GM19240 (cell line): Measurements from ENCODE around the gene BCAR3.
"Not testable (repeated sequence)": the region's sequence is repeated elsewhere in the genome, so short reads cannot be mapped to it uniquely, and the experiment has no call there.

ENCODE experiments used
- DNase-seq: peaks from one replicate; pipeline ENCODE4 v3.0.0; 2011; ENCODE audit warnings: low spot score; ENCODE audit not compliant: insufficient read length

BCAR3 gene

DNA sequence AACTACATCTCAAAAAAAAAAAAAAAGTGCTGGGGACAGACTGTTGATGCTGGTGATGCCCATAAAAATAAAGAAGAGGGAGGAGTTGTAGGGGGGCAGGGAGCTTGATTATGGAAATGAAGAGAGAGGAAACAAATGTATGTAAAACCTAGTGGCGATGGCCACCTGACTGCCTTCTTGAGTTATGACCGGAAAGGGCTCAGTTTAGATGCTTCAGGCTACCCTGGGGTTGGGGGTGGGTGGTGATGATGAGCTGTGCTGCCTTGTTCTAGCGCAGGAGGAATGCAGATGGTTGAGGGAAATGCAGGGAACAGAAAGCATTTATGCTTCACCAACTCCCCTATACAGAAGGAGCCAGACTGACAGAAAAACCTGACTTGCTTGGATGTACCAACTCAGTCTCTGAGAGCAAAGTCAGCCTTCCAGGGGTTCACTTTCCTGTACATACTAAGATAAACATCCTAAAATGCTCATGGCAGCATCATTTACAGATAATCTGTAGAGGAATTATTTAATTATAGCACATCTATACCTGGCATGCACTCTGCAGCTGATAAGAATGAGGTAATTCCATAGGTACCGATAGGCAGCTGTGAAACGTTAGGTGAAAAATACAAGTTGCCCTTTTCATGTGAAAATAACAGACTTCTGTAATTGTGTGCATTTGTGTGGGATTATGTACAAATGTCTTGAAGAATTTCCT lies 8.0 kb upstream of the BCAR3 start:
- no peak for DNase-seq

DNA sequence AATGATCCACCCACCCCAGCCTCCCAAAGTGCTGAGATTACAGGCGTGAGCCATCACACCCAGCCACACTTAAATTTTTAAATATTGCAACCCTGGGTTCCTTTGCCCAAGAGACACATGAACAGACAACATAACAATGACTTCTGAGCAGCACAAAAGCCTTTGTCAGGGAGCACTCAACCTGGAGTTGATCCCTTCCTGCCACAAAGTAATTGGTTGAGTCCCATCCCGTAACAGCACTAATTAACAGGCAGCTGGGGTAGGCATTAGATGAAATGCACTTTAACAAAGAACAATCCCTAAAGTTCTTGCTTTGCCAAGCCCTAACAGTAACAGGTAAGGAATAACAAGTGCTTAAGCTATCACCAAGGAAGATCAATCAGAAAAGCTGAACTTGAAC lies 5.9 kb upstream of the BCAR3 start:
- DNase-seq, result no peak

- no peak for DNase-seq
Measured at GRCh38 chr1:93686504-93687250, 5.0 kb upstream of the BCAR3 start.

GRCh38 chr1:93685918-93686317 lies 4.3 kb upstream of the BCAR3 start:
- DNase-seq, result no peak

DNA sequence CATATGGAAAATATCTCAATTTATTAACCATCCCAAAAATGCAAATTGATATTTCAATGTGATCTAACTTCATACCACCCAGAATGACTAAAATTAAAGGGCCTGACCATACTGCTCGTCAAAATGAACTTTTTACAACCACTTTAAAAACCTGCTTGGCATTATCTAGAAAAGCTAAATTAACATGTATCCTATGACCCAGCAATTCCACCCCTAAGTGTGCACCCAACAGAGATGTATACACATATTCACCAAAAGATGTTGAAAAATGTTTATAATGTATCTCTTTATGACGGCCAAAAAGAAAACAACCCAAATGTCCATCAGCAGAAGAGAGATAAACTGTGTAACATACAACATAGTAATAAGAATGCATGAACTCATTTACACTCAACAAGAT lies 1.6 kb upstream of the BCAR3 start:
- no peak for DNase-seq

GRCh38 chr1:93681989-93682412 lies 364 bp upstream of the BCAR3 start:
- DNase-seq, result no peak

DNA sequence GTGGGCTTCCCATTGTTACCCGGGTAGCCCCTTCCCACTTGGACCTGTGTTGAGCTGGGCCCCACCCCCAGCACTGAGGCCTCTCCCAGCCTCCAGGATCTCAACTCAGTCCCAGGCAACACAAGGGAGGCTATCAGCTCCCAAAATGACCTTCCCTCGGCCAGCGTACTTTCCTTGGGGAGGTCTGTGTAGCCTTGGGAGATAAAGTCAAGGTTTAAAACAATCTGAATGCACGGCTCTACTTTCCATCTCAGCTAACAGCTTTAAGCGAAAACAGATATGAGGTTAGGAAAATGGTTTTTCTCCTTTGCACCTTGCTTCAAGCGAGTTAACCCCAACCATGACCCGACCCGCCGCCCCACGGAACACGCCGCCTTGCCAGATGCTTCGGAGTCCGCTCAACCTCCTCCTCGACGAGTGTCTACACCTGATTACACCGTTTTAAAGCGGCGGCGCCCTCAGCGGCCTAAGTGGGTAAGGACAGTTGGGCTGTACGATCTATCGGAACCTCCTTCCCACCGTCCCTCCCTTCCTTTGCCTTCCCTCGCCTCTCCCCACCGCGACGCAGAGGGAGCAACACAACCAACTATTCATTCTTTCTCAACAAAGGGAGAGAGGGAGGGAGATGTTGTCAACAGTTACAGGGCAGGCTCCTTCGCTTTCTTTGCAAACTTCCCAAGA lies 1.1 kb downstream of the BCAR3 start:
- peak; percentile 81 for DNase-seq

GRCh38 chr1:93680076-93680419 lies 1.6 kb downstream of the BCAR3 start:
- no peak for DNase-seq

DNA sequence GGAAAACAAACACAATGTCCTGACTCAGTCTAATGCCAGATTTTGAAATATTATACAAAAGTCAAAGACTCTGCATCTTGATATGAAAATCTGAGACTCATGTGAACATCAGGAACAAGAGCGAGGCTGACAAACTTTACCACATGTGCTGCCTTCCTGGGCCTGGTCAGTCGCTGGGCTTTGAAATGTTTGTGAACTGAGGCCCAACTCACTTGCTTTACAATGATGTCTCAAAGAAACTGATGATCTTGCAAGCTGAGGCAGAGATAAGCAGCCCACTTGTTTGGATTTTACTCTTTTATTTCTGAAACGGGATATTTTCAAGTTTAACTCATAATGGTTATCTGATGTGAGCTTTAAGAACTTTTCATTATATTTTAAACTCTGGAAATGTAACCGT lies 2.1 kb downstream of the BCAR3 start:
- DNase-seq, result no peak

- no peak for DNase-seq
Measured at GRCh38 chr1:93678946-93679480, 2.6 kb downstream of the BCAR3 start.

GRCh38 chr1:93678491-93678890 lies 3.1 kb downstream of the BCAR3 start:
- DNase-seq, result no peak

GRCh38 chr1:93677729-93678128 lies 3.9 kb downstream of the BCAR3 start:
- DNase-seq, result no peak

DNA sequence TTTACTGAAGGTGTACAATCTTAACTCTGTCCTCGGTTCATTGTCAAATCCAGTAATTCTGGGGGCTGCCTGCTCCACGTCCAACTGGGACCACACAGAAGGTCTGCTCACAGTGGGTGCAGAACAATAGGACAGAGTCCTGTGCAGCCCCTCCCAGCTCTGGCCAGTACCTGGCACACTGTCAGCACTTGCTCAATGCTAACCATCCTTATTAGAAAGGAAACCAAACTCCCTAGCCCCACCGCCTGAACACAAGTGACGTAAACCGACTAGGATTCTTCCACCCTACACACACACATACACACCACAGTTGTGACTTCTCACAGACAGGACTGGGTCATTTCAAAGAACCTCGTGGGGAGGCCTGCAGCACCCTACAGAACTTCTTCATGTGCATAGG lies 5.2 kb downstream of the BCAR3 start:
- DNase-seq, result no peak

- no peak for DNase-seq
Measured at GRCh38 chr1:93675931-93676330, 5.7 kb downstream of the BCAR3 start.

DNA sequence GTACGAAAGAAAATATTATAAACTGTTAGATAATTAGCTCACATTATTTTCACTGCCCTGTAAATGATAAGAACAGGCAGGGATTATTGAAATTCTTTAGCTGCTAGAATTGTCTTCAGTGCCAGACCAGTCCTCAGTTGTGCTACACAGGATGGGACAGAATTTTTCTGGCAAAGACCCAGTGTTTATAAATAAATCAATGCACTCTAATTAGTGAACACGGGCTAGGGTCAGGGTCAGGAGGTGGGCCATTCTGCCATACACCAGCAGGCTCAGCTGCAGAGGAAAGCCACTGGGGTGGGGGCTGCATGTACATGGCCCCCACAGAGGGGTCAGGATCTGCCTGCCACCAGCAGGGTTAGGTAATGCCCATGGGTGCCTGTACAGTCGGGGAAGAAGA lies 6.4 kb downstream of the BCAR3 start:
- no peak for DNase-seq

DNA sequence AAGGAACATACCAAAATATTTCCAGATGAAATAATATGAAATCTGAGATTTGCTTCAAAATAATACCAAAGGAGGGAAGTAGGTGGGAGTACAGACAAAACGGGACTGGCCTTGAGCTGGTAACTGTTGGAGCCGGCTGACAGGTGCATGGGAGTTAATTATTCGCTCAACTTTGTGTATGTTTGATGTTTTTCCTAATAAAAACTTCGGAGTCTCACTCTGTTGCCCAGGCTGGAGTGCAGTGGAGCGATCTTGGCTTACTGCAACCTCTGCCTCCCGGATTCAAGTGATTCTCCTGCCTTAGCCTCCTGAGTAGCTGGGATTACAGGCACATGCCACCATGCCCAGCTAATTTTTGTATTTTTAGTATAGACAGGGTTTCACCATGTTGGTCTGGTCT lies 7.6 kb downstream of the BCAR3 start:
- DNase-seq, result not testable (repeated sequence)

DNA sequence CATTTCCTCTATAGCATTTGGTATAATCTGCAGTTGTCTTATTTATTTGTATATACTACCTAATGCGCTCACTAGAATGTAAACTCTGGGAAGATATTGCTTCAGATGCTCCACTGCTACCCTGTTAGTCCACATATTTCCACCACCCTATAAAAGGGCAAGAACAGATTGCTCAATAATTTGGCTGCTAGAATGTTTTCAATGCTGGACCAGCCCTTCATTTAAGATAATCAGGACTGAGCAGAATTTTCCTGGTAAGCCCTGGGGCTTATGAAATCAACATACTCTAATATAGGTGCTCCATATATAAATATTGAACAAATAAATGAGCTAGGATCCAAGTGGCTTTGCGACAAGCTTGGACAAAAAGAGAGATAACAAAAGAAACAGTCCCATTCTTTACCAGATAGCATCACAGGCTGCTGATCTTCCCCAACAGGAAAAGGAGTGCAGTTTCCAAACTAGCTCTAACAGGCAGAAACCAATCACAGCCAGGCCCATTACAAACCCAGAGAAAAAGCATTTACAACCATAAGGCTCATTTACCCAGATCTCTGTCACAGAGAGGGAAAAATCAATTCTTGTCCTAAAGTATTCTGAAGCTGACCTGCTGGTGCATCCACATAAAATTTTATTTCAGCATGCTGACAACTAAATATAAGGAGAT lies 8.3 kb downstream of the BCAR3 start:
- no peak for DNase-seq

GRCh38 chr1:93672477-93673162 lies 9.0 kb downstream of the BCAR3 start:
- no peak for DNase-seq

GRCh38 chr1:93672069-93672468 lies 9.6 kb downstream of the BCAR3 start:
- DNase-seq, result no peak

DNA sequence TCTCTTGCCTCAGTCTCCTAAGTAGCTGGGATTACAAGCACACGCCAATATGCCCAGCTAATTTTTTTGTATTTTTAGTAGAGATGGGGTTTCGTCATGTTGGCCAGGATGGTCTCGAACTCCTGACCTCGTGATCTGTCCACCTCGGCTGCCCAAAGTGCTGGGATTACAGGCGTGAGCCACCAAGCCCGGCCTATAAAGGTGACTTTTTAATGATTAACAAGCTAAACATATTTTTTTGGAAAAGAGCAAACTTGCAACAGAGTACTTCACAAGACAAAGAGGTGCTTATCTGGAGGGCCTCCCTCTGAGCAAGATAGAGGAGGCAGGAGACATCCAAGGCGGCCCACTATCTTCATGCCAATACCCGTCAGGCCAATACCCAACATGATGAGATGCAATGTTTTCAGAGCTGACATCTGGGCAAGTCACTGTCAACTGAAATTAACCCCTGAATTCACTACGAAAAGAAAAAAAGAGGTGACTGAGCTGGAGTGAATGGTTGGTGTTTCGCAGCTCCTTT lies 10.5 kb downstream of the BCAR3 start:
- DNase-seq, result no peak

DNA sequence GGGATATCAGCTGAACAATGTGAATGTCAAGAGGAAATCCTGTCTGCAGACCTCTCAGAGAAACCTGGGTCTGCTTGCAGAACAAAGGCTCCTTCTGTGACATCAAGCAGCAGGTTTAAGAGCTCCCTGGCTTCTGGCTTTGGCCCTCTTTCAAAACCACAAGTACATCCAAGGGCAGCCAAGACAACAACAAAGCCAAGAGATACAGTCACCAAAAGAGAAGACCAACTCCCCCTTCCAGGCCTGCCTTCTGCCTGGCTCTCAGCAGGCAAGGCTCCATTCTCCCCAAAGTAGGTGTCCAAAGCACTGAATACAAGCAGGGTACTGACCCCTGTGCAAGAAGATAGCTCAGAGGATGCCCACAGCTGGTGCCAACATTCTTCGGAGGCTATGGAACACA lies 11.5 kb downstream of the BCAR3 start:
- no peak for DNase-seq
